Activated CD8-positive, alpha-beta memory T cell treated with anti-CD3 and anti-CD28 coated beads for 4 hours (primary cell): ENCODE results near the gene ARHGEF9.
A peak's percentile ranks its signal among the peaks of the same experiment; 100 is the strongest.
"Not testable (repeated sequence)": the region's sequence is repeated elsewhere in the genome, so short reads cannot be mapped to it uniquely, and the experiment has no call there.

Source experiments
- DNase-seq, 2 donors: peaks; one replicate each; pipeline ENCODE4 v3.0.0-alpha.2; 2020; ENCODE audit warnings: low read depth in 2 of 2

ARHGEF9 gene

DNA sequence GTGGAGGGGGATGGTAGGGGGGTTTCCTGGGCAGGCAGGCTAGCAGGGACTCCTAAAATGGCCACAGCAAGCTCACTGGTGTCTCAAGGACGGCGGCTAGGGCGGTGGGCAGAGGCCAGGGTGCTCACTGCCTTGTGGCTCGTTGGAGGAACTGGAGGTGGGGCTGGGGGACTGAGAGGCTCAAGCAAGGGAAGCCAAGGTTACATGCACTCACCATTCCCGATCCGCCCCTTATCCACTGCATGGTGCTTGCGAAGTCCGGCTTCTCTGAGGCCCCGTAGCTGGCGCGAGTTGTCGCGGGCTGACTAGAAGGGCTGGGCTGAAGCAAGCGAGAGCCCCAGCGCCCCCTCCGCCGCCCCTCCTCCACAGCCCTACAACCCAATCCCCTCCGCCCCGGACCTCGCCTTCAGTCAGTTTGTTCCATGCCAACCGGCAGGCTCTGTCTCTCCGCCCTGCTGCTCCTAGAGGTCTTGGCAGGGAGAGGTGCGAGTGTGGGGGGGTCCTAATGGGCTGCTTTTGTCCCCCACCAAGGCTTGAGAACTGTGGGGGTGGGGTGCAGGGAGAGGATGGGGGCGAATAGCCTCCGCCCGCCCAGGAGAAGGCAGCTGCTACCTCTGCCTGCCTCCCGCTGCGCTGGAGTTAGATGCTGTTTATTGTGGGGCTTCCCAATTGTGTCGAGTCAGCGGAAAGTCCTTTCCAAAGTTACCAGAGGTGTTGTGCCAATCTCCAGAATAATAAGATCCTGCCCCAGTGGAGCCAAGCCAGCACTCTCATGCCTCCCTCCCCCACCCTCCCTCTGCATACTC is at the start of gene ARHGEF9:
Gene ARHGEF9 (minus strand): TSS at position 313 of the 806 bp plus-strand sequence. CDS start 69 bp downstream, at position 244.
- no peak for DNase-seq

DNA sequence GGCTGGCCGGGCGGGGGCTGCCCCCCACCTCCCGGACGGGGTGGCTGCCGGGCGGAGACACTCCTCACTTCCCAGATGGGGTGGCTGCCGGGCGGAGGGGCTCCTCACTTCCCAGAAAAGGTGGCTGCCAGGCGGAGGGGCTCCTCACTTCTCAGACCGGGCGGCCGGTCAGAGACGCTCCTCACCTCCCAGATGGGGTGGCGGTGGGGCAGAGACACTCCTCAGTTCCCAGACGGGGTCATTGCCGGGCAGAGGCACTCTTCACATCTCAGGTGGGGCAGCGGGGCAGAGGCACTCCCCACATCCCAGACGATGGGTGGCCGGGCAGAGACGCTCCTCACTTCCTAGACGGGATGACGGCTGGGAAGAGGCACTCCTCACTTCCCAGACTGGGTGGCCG is 40.4 kb upstream of the ARHGEF9 start:
- DNase-seq = not testable (repeated sequence)

DNA sequence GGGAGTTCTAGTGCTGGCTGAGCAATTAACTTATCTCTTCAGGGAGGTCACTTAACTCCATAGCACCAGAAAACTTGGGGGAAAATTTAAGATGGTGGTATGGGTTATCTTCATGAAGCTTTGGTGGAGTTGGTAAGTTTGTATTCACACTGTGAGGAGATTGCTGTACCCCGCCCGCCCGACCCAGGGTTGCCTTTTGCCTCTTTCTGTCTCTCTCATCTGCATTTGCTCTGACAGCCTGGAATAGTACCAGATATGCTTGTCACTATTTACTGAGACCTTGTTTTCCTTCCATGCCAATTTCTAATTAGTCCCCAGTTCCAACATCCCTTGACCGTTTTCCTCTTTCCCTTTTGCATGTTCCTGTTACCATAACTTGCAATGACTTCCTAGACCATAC is 33.1 kb upstream of the ARHGEF9 start:
- DNase-seq = no peak

DNA sequence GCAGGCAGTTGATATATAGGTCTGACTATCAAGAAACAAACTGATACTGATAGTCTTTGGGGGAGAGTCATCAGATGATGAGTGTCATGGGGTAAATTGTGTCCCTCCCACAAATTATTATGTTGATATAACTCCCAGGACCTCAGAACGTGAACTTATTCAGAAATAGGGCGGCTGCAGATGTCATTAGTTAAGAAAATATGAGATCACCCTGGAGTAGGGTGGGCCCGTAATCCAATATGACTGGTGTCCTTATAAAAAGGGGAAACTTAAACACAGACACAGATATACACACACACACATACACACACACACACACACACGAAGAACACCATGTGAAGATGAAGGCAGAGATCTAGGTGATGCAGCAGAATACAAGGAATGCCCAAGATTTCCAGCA is 32.7 kb upstream of the ARHGEF9 start:
- no peak for DNase-seq

DNA sequence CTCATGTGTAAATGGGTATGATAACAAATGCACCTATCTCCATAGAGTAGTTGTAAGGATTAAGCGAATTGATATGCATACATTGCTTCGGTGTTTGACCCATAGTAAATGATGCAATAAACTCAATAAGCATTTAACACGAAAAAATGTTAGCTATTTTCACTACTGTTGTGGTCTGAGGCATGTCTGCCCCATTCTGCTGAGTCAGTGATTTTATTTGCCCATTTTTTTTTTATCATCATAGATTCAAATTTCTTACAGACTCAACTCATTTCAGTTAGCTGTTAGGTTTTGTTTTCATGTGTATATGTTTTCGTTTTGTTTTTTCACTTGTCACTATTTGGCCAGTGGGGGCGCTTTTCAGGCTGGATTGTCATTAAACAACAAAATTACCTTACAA is 27.8 kb upstream of the ARHGEF9 start:
- DNase-seq = no peak

DNA sequence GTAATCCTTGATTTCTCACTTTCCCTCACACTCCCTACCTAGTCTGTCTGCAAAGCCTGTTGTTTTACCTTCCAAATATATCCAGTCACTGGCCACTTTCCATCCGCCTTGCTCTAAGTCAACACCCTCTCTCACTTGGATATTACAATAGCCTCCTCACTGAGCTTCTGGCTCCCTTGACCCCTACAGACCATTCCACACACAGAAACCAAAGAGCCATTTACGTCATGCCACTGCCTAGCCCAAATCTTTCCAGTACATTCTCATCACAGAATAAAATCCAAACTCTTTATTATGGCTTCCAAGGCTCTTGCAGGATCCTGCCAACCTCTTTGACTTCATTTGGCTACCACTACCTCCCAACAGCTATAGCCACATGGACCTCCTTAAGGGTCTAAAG is 25.7 kb upstream of the ARHGEF9 start:
- DNase-seq = no peak

DNA sequence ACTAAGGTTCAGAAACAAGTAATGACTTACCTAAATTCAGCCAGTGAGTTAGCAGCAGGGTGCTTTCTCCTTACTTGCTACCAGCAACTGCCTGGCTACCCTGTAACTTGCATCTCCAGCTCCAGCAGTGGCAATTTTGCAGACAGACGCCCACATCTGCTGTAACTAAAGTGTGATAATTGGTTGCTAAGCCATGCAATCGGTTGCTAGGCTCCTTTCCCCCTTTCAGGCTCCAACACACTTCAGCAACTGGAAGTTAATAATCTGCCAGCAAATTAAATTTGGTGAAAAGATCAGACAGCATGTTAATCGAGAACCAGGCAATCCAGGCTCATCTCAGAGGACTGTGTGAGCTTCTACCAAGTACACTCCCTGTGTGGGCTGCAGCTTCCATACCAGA is 24.2 kb upstream of the ARHGEF9 start:
- no peak for DNase-seq

DNA sequence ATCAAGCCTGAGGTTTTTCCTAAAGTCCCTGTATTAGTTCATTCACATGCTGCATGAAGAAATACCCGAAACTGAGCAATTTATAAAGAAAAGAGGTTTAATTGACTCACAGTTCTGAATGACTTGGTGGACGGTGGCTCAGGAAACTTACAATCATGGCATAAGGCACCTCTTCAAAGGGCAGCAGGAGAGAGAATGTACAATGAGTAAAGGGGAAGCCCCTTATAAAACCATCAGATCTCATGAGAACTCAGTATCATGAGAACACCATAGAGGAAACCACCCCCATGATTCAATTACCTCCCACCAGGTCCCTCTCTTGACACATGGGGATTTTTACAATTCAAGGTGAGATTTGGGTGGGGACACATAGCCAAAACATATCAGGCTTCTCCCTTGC is 10.4 kb upstream of the ARHGEF9 start:
- DNase-seq = not testable (repeated sequence)

DNA sequence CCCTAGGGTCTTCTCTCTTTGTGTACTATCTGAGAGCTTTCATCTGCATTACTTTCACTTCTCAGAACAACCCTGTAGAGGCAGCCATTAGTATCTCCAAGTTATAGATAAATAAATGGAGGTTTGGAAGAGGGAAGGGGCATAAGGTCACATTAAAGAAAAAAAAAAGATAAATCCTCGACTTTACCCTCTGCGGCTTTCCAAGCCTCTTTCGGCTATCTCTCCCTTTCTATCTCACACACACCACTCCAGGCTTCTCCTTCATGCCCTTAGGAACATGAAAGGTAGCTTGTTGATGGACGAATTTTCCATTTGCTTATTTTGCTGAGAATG is 660 bp upstream of the ARHGEF9 start:
- no peak for DNase-seq

DNA sequence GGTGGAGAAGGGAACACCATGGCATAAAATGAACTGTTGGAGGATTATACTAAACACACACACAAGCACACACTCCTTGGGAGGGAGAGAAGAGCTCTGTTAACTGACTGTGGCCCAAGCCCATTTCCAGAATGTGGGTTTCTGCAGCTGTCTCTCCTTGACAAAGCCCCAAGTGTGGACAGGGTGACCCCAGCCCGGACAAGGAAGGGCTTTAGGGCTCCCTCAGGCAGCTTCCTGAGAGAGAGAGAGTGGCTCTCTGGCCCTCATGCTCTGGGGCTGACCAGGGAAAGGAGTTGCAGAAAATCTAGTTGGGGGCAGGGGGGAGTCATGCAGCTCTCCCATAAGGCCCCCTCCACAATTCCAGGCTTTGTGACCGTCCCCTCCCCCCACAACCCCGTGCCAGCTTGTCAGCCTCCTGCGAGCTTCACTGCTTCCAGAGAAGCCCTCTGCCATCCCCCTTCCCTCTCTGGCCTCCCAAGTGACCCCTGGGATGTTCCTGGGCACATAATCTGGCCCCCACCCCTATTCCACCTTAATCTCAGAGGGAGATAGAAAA is 590 bp downstream of the ARHGEF9 start:
- no peak for DNase-seq

DNA sequence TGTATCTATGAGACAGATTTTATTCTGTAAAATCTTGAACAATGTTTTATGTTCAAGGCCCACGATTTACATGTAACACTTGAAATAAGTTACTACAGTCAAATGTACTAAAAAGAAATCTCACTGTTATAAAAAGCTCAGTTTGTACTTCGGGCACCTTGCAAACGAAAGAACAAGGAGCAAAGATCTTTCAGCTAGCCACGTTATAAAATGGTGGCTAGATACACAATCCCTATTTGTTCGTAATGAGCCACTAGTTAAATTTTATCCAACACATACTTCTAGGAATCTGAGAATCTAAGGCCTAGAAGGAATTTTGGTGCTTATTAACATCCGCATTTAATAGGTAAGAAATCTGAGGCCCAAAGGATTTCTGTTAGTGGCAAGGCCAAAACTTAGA is 2.5 kb downstream of the ARHGEF9 start:
- DNase-seq = no peak

DNA sequence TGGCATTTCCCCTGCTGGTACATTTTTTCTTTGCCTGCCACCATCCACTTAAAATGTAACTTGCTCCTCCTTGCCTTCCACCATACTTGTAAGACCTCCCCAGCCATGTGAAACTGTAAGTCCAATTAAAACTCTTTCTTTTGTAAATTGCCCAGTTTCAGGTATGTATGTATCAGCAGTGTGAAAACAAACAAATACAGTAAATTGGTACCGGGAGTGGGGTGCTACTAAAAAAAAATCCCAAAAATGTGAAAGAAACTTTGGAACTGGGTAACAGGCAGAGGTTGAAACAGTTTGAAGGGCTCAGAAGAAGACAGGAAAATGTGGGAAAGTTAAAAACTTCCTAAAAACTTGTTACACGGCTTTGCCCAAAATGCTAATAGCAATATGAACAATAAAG is 16.3 kb downstream of the ARHGEF9 start:
- no peak for DNase-seq

DNA sequence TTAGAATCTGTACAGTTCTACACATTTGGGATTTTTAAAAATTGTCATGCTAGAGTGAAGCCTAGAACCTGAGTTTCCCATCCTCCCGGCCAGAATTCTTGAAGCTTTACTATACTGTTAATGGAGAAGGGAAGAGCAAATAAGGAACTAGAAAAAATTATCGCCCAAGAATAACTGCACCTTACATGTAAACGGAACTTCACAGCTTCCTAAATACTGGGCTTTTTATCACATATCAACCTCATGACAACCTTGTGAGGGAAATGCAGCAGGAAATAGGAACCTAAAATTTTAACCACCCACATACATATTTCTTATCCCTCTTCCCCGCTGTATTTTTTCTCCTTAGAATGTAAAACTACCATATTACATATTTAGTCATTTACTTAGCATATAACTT is 19.3 kb downstream of the ARHGEF9 start:
- no peak for DNase-seq

DNA sequence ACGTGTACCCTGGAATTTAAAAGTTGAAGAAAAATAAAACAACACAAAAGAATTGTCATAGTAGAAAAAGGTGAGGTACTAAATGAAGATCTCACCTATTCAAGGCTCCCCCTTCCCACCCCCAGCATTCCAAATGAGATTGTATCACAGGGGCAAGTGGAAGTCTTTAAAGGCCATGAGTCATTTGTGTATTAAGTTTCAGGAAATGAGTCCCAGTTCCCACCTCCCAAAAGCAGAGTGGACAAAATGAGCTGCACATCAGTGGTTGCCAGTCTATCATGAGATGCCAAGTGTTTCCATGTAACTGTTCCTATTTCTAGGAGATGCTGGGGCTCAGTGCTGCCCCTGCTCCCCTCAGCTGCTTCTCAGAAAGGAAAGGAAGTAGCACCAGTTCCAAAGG is 20.1 kb downstream of the ARHGEF9 start:
- no peak for DNase-seq

DNA sequence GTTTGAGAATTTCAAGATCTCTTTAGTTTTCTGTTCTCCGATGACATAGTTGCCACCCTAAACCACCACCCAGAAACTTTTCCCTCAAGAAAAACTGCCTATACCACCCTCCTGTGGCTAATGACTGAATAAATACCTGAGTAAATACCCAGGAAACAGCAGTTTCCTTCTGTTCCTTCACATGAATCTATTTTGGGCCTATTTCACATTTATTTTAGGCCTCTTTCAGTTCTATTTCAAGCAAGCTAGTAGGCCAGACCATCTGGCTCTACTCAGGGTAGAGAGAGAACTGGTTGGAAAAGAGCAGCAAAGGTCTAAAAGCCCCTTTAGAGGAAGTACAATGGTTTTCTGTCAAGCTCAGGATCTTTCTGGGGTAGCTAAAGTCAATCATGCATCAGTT is 23.4 kb downstream of the ARHGEF9 start:
- no peak for DNase-seq

DNA sequence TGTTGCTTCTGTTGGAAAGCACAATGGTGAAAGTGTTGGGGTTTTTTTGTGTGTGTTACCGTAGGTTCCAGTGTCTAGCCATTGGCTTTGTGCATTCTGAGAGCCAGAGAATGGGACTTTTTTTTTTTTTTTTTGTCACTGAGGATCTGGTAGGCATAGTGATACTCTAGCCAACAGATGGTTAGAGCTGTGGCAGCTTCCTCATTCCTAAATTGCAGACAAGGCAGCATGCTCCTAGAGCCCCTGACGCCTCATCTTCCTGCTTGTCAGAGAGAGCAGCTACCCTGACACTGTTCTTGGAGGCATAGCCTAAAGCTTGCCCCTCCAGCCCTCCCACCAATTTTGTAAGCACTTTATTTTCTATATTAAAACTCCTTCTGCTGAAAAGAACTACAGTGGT is 27.0 kb downstream of the ARHGEF9 start:
- DNase-seq = no peak

DNA sequence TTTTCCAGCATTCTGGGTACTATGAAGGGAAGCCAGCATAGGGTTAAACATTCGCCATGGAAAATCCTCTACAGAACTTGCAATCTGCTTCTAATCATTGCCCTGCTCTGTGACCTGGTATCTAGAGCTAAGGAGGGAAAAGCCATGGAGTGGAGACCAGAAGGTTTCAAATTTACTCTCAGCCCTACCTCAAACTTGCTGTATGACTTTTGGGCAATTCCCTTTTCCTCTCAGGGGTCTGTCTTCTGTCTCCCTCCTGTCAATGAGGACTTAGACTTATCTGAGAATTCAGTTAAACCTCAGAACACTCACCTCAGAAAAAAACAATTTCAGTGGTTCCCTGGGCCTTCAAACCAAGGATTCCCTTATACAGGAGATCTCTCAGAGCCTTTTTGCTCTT is 29.1 kb downstream of the ARHGEF9 start:
- DNase-seq = no peak

DNA sequence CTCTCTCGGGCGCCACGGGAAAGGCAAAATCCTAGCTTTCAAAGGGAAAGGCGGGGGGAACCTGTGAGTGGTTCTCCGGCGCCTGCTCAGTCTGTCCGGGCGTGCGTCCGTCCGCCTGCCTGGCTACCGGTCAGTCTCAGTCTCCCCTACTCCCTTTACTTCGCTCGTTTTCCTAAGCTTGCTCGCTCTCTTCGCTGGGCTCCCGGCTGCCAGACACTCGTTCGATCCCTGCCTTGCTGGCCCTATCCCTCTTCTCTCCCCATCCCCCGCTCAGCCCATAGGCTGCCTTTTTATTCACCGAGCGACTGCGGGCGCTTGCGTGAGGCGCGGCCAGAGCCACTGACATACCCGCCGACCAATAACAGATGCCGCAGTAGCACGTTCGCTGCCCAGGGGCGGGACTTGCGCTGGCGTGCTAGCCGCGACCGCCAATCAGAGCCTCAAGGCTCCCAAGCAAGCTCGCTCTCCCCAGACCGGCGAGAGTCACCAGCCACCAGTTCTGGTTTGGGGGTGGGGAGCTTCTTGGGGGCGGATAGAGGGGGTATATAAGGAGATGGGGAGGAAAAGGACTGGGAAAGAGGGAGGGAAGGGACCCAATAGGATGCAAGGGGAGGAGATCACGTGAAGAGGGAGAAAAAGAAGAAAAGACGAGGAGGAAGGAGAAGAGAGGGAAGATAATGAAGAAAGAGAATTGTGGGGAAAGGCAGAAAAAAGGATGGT is 30.0 kb downstream of the ARHGEF9 start:
- peak; percentile 67 to 80 for DNase-seq

DNA sequence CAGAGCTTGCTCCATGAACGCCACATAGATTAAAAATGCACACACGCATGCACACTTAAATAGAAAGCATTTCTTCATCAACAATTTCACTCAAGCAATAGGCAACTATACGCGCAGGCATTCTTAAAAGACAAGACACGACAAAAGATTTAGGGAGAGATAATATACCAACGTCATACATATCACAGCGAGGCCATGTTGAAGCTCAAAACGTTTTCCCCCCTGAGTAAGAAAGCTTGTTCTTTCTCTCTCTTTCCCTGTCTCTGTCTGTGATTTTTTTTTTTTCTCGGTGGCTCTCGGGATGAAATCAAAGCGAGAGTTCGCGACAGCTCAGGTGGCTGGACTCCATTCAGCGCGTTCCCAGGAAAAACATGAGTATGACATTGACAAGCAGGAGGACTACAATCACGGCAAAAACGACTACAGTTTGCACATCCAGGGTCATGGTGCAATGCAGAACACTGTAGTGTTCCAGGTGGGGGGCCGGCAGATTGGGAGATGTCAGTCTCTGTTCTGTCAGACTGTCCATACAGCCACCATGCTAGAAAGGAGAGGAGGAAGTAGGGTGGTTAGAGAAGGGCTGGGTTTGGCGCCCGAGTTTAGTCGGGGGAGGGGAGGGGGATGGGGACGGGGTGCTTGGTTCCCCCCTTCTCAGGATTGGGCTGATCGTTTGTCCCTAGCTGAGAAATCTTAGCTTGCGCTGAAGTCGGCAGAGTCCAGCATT is 30.7 kb downstream of the ARHGEF9 start:
- no peak for DNase-seq

DNA sequence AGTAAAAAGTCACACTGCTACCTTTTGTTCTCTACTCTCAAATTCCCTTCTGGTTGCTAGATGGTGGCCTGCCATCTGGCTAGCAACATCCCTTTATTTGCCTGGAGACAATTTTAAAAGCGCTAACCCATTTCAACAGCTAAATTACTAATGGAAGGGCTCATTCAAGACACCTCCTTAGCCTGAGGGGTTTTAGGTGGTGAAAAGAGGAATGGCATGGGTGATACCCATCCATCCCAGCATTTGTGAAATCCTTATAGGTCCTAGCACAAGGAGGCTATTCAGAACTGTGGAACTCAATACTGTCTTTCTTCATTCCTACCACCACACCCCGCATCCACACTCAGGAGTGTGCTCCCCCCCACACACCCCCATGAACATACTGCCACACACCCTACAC is 33.5 kb downstream of the ARHGEF9 start:
- DNase-seq = no peak

DNA sequence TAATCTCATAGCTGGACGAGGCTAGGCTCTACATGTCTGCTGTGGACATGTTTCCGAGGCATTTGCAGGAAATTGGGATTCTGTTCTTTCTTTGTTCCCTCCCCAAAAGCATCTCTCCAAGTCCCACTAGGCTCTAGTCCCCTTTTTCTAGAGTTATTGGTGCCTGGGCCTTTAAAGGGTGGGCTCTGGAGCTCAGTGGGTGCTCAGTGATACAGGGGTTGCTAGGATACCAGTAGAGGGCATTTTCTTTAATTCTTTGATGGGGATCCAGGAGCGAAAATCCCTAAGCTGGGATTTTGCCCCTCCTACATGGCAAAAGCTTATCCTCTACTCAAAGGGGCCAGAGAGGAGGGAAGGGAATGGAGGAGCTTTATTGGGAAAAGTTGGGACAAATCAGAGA is 34.2 kb downstream of the ARHGEF9 start:
- DNase-seq = no peak

DNA sequence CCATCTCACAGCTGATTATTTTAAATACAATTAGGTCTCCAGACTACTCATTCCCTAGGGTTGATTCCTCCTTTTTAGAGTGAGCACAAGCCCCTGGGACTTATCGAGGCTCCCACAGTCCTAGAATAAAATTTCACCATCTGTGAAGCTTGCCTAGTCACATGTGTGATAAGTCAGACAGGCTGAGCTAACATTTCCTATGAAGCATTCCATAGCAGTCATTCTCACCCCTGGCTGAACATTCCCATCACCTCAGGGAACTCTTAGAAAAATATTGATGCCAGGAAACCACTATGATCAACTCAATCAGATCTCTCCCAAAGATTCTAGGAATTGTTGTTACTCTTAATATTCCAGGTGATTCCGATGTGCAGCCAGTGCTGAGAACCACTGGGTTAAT is 37.7 kb downstream of the ARHGEF9 start:
- no peak for DNase-seq

DNA sequence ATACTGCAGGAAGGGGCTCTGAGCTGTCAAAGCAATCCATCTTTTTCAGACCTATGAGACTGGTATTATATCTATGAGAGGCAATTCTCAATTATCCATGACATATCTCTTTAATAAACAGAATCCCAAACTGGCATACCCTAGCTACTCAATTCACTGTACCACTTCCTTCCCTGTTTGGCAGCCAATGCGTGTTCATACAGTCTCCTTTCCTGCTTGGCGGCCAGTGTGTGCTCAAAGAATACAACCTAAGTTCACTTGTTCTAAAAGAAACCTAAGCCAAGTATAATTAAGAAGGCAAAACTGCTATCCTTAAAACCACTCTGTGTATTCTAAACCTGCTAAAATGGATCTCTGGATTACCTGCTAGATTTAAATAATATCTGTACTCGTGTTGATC is 38.3 kb downstream of the ARHGEF9 start:
- DNase-seq = no peak
